ENCODE measurements around the gene TRAK1.

- TF ChIP-seq CTCF (IDR thresholded peaks at IDR 0.05) (no peak), POLR2A (IDR thresholded peaks at IDR 0.05) (no peak)
Measured at GRCh38 chr3:42045708-42046243, 45.4 kb upstream of the TRAK1 start.
